ENCODE measurements around the gene SELL.

Gene SELL

DNA sequence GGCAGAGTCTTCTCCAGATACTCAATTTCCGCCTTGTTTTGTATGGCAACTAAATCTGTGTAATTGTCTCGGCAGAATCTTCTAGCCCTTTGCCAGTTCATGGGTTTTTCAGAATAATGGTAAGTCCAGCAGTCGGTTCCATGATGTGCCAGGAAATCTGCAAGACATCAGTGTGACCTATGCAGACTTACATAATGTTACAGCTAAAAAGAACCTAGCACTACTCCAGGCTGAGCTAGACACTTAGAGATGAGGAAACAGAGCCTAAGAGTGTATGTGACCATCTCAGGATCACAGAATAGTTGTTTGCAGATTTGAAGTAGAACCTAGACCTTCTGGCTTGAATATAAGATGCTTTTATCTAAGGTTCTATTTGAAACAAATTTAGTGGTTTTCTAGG, 2.8 kb downstream of the SELL start:
- H3K36me3 ChIP-seq (ENCODE audit: control insufficient read depth in 2 of 2, insufficient read depth in 2 of 2, low read length in 2 of 2): no peaks in the 10 kb centered on the region
- H3K27ac ChIP-seq (ENCODE audit: low read depth in 2 of 2, low read length in 2 of 2): no peak overlapping the region
- H3K9ac ChIP-seq (ENCODE audit: low read depth in 1 of 2, low read length in 2 of 2): no peak overlapping the region
- H3K4me3 ChIP-seq (ENCODE audit: low read length in 2 of 2): no peak overlapping the region
- H3K9me3 ChIP-seq (ENCODE audit: control insufficient read depth in 2 of 2, low read length in 2 of 2): no peaks in the 10 kb centered on the region
- no peaks in the 10 kb centered on the region for H3K27me3 ChIP-seq (ENCODE audit: control insufficient read depth in 2 of 2, insufficient read depth in 2 of 2, low read length in 2 of 2)
- peaks cover 0 to 4% of the 10 kb centered on the region in 2 donors for H3K4me1 ChIP-seq (ENCODE audit: control insufficient read depth in 2 of 2, insufficient read depth in 2 of 2, low read length in 2 of 2)

DNA sequence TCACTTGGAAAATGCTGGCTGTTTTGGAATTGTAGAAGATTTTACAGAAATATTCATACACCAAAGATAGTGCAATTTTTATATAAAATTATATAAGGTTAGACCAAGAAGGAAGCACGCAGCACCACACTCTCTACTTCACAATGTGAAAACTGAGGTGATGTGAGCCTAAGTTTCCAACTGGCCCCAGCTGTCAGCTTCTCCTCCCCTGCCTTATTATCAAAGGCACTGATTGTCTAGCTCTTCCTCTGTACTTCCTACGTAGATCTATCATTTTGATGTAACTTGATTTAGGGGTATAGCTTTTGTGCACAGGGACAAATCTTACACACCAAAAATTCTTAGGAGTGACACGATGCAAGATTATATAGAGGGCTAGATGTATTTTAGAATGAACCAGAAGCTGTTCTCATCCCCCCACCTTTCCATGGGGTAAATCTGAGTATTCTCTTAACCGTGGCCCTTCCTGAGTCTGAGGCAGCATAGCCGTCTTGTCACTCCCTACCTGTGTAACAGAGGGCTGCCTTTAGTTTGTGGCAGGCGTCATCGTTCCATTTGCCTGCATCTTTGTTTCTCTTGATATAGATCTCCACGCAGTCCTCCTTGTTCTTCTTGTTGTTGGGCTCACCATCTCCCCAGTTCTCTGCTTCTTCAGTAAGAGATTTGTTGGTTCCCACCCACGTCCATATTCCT, 3.4 kb downstream of the SELL start:
- H3K9ac ChIP-seq (ENCODE audit: low read depth in 1 of 2, low read length in 2 of 2): no peak overlapping the region
- H3K27me3 ChIP-seq (ENCODE audit: control insufficient read depth in 2 of 2, insufficient read depth in 2 of 2, low read length in 2 of 2): no peaks in the 10 kb centered on the region
- H3K9me3 ChIP-seq (ENCODE audit: control insufficient read depth in 2 of 2, low read length in 2 of 2): no peaks in the 10 kb centered on the region
- H3K4me3 ChIP-seq (ENCODE audit: low read length in 2 of 2): no peak overlapping the region
- H3K4me1 ChIP-seq (ENCODE audit: control insufficient read depth in 2 of 2, insufficient read depth in 2 of 2, low read length in 2 of 2): peaks cover 0 to 4% of the 10 kb centered on the region in 2 donors
- H3K36me3 ChIP-seq (ENCODE audit: control insufficient read depth in 2 of 2, insufficient read depth in 2 of 2, low read length in 2 of 2): no peaks in the 10 kb centered on the region
- no peak overlapping the region for H3K27ac ChIP-seq (ENCODE audit: low read depth in 2 of 2, low read length in 2 of 2)

- H3K27me3 ChIP-seq (ENCODE audit: control insufficient read depth in 2 of 2, insufficient read depth in 2 of 2, low read length in 2 of 2): no peaks in the 10 kb centered on the region
- H3K36me3 ChIP-seq (ENCODE audit: control insufficient read depth in 2 of 2, insufficient read depth in 2 of 2, low read length in 2 of 2): no peaks in the 10 kb centered on the region
- no peaks in the 10 kb centered on the region for H3K9me3 ChIP-seq (ENCODE audit: control insufficient read depth in 2 of 2, low read length in 2 of 2)
- no peak overlapping the region for H3K27ac ChIP-seq (ENCODE audit: low read depth in 2 of 2, low read length in 2 of 2)
- no peak overlapping the region for H3K4me3 ChIP-seq (ENCODE audit: low read length in 2 of 2)
- H3K4me1 ChIP-seq (ENCODE audit: control insufficient read depth in 2 of 2, insufficient read depth in 2 of 2, low read length in 2 of 2): no peaks in the 10 kb centered on the region
- no peak overlapping the region for H3K9ac ChIP-seq (ENCODE audit: low read depth in 1 of 2, low read length in 2 of 2)
Measured at GRCh38 chr1:169704797-169705196, 6.6 kb downstream of the SELL start.

DNA sequence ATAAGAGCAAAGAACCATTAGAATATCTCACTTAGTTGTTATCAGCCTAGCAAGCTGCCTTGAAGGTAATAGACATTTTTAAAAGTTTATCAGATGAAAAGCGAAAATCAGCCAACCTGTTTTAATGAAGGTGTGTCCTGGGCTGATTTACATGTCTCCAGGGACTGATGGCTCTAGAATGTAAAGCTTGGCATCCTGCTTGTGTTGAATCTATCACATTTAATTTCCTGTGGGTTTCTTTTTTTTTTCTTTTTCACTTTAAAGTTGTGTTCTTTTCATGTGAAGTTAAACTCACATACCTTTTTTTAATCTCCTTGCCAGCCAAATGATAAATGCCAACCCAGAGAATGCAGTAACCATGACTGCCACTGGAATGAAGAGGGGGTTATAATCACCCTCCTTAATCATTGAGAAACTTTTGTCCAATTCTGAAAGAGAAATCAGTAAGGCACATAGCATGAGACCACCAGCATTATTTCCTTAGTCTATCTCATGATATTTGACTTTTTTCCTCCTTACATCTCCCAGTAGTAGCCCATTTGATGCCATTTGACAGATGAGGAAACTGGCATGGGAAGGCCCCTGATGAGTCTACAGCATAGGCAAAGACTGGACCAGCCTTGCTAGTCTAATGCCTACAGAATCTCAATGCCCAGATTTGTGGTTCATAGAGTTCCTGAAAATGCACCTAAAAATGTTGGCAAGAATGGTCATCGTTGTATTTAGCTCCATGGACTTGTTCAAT, 10.0 kb downstream of the SELL start:
- H3K27ac ChIP-seq (ENCODE audit: low read depth in 2 of 2, low read length in 2 of 2): peak overlapping the region in 1 of 2 donors; percentile 6
- H3K9ac ChIP-seq (ENCODE audit: low read depth in 1 of 2, low read length in 2 of 2): no peak overlapping the region
- H3K36me3 ChIP-seq (ENCODE audit: control insufficient read depth in 2 of 2, insufficient read depth in 2 of 2, low read length in 2 of 2): no peaks in the 10 kb centered on the region
- H3K9me3 ChIP-seq (ENCODE audit: control insufficient read depth in 2 of 2, low read length in 2 of 2): no peaks in the 10 kb centered on the region
- H3K4me3 ChIP-seq (ENCODE audit: low read length in 2 of 2): no peak overlapping the region
- no peaks in the 10 kb centered on the region for H3K27me3 ChIP-seq (ENCODE audit: control insufficient read depth in 2 of 2, insufficient read depth in 2 of 2, low read length in 2 of 2)
- no peaks in the 10 kb centered on the region for H3K4me1 ChIP-seq (ENCODE audit: control insufficient read depth in 2 of 2, insufficient read depth in 2 of 2, low read length in 2 of 2)

DNA sequence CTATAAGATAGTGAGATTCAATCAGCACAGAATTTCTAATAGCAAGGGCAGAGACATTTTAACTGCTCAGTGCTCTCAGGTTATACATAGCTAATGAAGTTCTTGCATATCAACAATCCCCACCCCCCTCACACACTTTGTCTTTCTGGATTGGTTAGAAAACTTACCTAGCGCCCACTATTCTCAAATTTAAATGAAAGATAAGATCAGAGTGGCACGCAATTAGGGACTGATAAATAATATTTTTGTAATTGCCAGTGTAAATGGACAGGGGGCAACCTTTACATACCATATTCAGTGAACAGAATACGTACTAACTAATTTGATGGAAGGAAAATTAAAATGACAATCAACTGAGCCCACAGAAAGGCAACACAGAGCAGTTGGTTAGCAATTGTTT, 11.7 kb downstream of the SELL start:
- Histone ChIP-seq H3K27me3 (ENCODE audit: control insufficient read depth in 2 of 2, insufficient read depth in 2 of 2, low read length in 2 of 2) (no peaks in the 10 kb centered on the region), H3K4me3 (ENCODE audit: low read length in 2 of 2) (no peak overlapping the region), H3K36me3 (ENCODE audit: control insufficient read depth in 2 of 2, insufficient read depth in 2 of 2, low read length in 2 of 2) (no peaks in the 10 kb centered on the region), H3K4me1 (ENCODE audit: control insufficient read depth in 2 of 2, insufficient read depth in 2 of 2, low read length in 2 of 2) (no peaks in the 10 kb centered on the region), H3K9ac (ENCODE audit: low read depth in 1 of 2, low read length in 2 of 2) (no peak overlapping the region), H3K9me3 (ENCODE audit: control insufficient read depth in 2 of 2, low read length in 2 of 2) (no peaks in the 10 kb centered on the region), H3K27ac (ENCODE audit: low read depth in 2 of 2, low read length in 2 of 2) (no peak overlapping the region)

DNA sequence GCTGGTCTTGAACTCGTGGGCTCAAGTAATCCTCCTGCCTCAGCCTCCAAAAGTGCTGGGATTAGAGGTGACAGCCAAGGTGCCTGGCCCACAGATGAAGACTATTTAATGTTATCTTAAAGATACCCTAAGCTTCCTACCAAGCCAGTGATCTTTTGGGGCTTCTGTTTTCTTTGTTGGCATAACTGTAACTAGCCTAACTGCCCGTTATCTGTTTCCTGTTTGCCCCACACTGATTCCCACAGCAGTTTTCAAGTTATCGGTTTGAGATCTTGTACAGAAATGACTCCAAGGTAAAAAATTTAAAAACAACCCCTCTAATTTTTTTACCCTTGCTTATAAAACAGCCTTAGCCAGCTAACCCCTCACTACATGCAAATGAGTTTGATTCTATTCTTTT, 12.4 kb downstream of the SELL start:
- H3K9ac ChIP-seq (ENCODE audit: low read depth in 1 of 2, low read length in 2 of 2): no peak overlapping the region
- H3K4me3 ChIP-seq (ENCODE audit: low read length in 2 of 2): no peak overlapping the region
- no peaks in the 10 kb centered on the region for H3K9me3 ChIP-seq (ENCODE audit: control insufficient read depth in 2 of 2, low read length in 2 of 2)
- no peaks in the 10 kb centered on the region for H3K4me1 ChIP-seq (ENCODE audit: control insufficient read depth in 2 of 2, insufficient read depth in 2 of 2, low read length in 2 of 2)
- H3K27ac ChIP-seq (ENCODE audit: low read depth in 2 of 2, low read length in 2 of 2): no peak overlapping the region
- H3K27me3 ChIP-seq (ENCODE audit: control insufficient read depth in 2 of 2, insufficient read depth in 2 of 2, low read length in 2 of 2): no peaks in the 10 kb centered on the region
- H3K36me3 ChIP-seq (ENCODE audit: control insufficient read depth in 2 of 2, insufficient read depth in 2 of 2, low read length in 2 of 2): no peaks in the 10 kb centered on the region

DNA sequence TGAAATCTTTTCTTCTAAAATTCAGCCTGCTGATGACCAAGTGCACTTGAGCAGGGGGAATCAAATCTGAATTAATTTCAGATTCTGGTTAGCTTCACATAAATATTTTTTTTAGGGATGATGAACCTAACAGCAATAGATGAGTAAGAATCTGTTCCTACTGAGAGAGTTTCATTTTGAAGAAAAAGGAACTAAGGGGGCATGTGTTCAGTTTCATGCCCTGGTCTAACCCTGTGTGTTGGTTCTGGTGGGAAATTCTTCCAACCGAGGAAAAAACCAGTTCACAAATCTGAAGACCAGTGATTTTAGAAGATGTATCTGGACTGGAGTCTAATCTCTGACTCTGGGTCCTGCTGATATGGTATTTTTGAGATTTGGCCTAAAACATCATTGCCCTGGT, 13.7 kb downstream of the SELL start:
- H3K36me3 ChIP-seq (ENCODE audit: control insufficient read depth in 2 of 2, insufficient read depth in 2 of 2, low read length in 2 of 2): no peaks in the 10 kb centered on the region

DNA sequence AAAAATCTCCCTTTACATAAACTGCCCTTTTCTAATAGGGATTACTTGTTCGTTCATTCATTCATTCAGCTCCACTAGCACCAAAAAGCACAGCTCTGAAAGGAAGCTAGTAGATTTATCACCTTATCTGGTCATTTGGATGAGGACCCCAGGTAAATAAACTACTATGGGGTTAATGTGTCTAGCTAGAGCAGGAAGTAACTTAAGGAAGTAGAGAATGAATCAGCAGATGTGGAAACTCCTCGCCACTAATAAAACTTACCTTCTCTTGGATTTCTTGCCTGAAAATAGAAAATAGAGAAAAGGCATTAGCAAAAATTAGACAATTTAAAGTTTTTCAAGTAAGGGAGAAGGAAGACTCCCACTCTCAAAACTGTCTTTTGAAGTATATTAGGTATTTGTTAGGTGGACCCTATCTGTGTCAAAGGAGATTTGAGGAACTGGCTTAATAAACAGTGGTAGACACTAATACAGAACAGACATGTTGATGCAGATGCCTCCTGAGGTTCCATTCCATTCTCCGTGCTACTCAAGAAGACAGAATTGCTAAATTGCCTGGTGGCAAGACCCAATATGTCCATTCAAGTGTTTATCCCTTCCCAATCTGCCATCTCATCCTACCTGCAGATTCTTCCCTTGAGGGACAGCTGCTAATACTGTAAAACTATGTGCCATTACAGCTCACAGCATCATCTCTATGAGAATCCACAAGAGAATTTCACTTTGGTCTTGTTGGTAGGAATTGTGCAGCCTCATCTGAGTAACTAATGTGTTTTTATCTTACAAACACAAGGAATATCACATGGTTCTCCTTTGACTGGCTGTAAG, 14.9 kb downstream of the SELL start:
- Histone ChIP-seq H3K27ac (ENCODE audit: low read depth in 2 of 2, low read length in 2 of 2) (peak overlapping the region in 1 of 2 donors; percentile 33), H3K36me3 (ENCODE audit: control insufficient read depth in 2 of 2, insufficient read depth in 2 of 2, low read length in 2 of 2) (no peaks in the 10 kb centered on the region), H3K4me1 (ENCODE audit: control insufficient read depth in 2 of 2, insufficient read depth in 2 of 2, low read length in 2 of 2) (no peaks in the 10 kb centered on the region), H3K4me3 (ENCODE audit: low read length in 2 of 2) (no peak overlapping the region), H3K9ac (ENCODE audit: low read depth in 1 of 2, low read length in 2 of 2) (no peak overlapping the region), H3K9me3 (ENCODE audit: control insufficient read depth in 2 of 2, low read length in 2 of 2) (no peaks in the 10 kb centered on the region), H3K27me3 (ENCODE audit: control insufficient read depth in 2 of 2, insufficient read depth in 2 of 2, low read length in 2 of 2) (no peaks in the 10 kb centered on the region)

More for the DNA sequence above, 13.7 kb downstream of the SELL start:
- Histone ChIP-seq H3K4me1 (ENCODE audit: control insufficient read depth in 2 of 2, insufficient read depth in 2 of 2, low read length in 2 of 2) (no peaks in the 10 kb centered on the region), H3K27me3 (ENCODE audit: control insufficient read depth in 2 of 2, insufficient read depth in 2 of 2, low read length in 2 of 2) (no peaks in the 10 kb centered on the region), H3K9me3 (ENCODE audit: control insufficient read depth in 2 of 2, low read length in 2 of 2) (no peaks in the 10 kb centered on the region), H3K9ac (ENCODE audit: low read depth in 1 of 2, low read length in 2 of 2) (no peak overlapping the region), H3K27ac (ENCODE audit: low read depth in 2 of 2, low read length in 2 of 2) (peak overlapping the region in 1 of 2 donors; percentile 1), H3K4me3 (ENCODE audit: low read length in 2 of 2) (no peak overlapping the region)

- H3K4me3 ChIP-seq (ENCODE audit: low read length in 2 of 2): no peak overlapping the region
- H3K4me1 ChIP-seq (ENCODE audit: control insufficient read depth in 2 of 2, insufficient read depth in 2 of 2, low read length in 2 of 2): no peaks in the 10 kb centered on the region
- H3K9me3 ChIP-seq (ENCODE audit: control insufficient read depth in 2 of 2, low read length in 2 of 2): no peaks in the 10 kb centered on the region
- H3K27me3 ChIP-seq (ENCODE audit: control insufficient read depth in 2 of 2, insufficient read depth in 2 of 2, low read length in 2 of 2): no peaks in the 10 kb centered on the region
- H3K36me3 ChIP-seq (ENCODE audit: control insufficient read depth in 2 of 2, insufficient read depth in 2 of 2, low read length in 2 of 2): no peaks in the 10 kb centered on the region
- H3K27ac ChIP-seq (ENCODE audit: low read depth in 2 of 2, low read length in 2 of 2): no peak overlapping the region
- H3K9ac ChIP-seq (ENCODE audit: low read depth in 1 of 2, low read length in 2 of 2): no peak overlapping the region
Measured at GRCh38 chr1:169694304-169695075, 16.9 kb downstream of the SELL start.
